Endothelial cell of umbilical vein (primary cell): Measurements from ENCODE around the gene NTRK1. TPM values are rescaled to one million over a fixed set of nuclear protein-coding genes. Genes with fewer than 3 reads are reported as not detected.

Experiments
- BruUV-seq: library from RNA; stranded (reverse); fragments of 400-500 nt; replicated peaks from 2 replicates; lab custom pipeline; 2021; lab: Mats Ljungman, UMichigan
- CTCF ChIA-PET: fragments of 300-600, 350-600 bp; sonication (Branson Sonifier 250); formaldehyde crosslinking; loops from one replicate; lab custom pipeline; 2021; ENCODE audit warnings: antibody characterized with exemption, inconsistent platforms; lab: Charles Lee
- POLR2A ChIA-PET: fragments of 300-600, 350-600 bp; sonication (Branson Sonifier 250); formaldehyde crosslinking; loops from one replicate; lab custom pipeline; 2021; ENCODE audit warnings: antibody characterized with exemption, inconsistent platforms; lab: Charles Lee
- DNase-seq: peaks from one replicate; pipeline ENCODE4 v3.0.0-alpha.2; 2011; ENCODE audit warnings: low read depth, low spot score
- FAIRE-seq: peaks from 2 replicates; lab custom pipeline; 2011; peaks lifted over from hg19 to GRCh38; lab: Jason Lieb, UNC
- H2AFZ ChIP-seq: 2 replicates; pipeline ENCODE4 v1.6.0; 2012; ENCODE audit warnings: low read depth, low read length, control low read depth, inconsistent platforms
- H3K27ac ChIP-seq: 2 replicates; pipeline ENCODE4 v1.5.1; 2011; ENCODE audit warnings: low read depth, mild to moderate bottlenecking, control low read depth, low read length, moderate library complexity; ENCODE audit not compliant: insufficient read depth
- H3K27me3 ChIP-seq, 2 experiments: 2 replicates each; pipeline versions ENCODE4 v1.6.0 to v1.6.1; 2011; ENCODE audit warnings: low read length in 2 of 2, mixed read lengths in 1 of 2; ENCODE audit not compliant: control insufficient read depth in 2 of 2, insufficient read depth in 2 of 2
- H3K36me3 ChIP-seq, 2 experiments: 2 replicates in 1 of 2; 3 replicates in 1 of 2; pipeline ENCODE4 v1.5.1; 2011; ENCODE audit warnings: low read length in 2 of 2, mild to moderate bottlenecking in 1 of 2, moderate library complexity in 1 of 2; ENCODE audit not compliant: control insufficient read depth in 2 of 2, insufficient read depth in 2 of 2; ENCODE audit errors: extremely low read depth in 1 of 2
- H3K4me1 ChIP-seq: 3 replicates; pipeline ENCODE4 v1.5.1; 2011; ENCODE audit warnings: mild to moderate bottlenecking, low read length; ENCODE audit not compliant: control insufficient read depth, insufficient read depth; ENCODE audit errors: extremely low read depth
- H3K4me2 ChIP-seq: 2 replicates; pipeline ENCODE4 v1.6.1; 2011; ENCODE audit warnings: low read length, control low read depth, mixed read lengths; ENCODE audit not compliant: insufficient read depth
- H3K4me3 ChIP-seq, 3 experiments: fragments of 200-600 bp in 1 of 3; sonication (generic), shearing (Covaris generic) in 1 of 3; replicated peaks in 1 of 3; 2 replicates each; pipeline ENCODE4 v1.5.1; 2011 to 2016; ENCODE audit warnings: control low read depth in 3 of 3, low read length in 3 of 3, mild to moderate bottlenecking in 2 of 3, inconsistent platforms in 1 of 3, low read depth in 1 of 3, moderate library complexity in 1 of 3; ENCODE audit not compliant: insufficient read depth in 1 of 3
- H3K79me2 ChIP-seq: 2 replicates; pipeline ENCODE4 v1.6.0; 2012; ENCODE audit warnings: low read length, inconsistent platforms; ENCODE audit not compliant: control insufficient read depth, insufficient read depth
- H3K9ac ChIP-seq: replicated peaks from 2 replicates; pipeline ENCODE3; 2011; ENCODE audit warnings: low read length, control low read depth; ENCODE audit not compliant: insufficient read depth; ENCODE audit errors: extremely low read depth
- H3K9me1 ChIP-seq: replicated peaks from 3 replicates; pipeline ENCODE4 v1.6.0; 2011; ENCODE audit warnings: mild to moderate bottlenecking, low read length; ENCODE audit not compliant: control insufficient read depth, insufficient read depth; ENCODE audit errors: extremely low read depth
- H3K9me3 ChIP-seq: replicated peaks from 2 replicates; pipeline ENCODE4 v1.5.1; 2012; ENCODE audit warnings: low read length, inconsistent platforms; ENCODE audit not compliant: control insufficient read depth, insufficient read depth
- H4K20me1 ChIP-seq: replicated peaks from 2 replicates; pipeline ENCODE3; 2011; ENCODE audit warnings: mild to moderate bottlenecking, low read length; ENCODE audit not compliant: control insufficient read depth, insufficient read depth; ENCODE audit errors: extremely low read depth
- CTCF ChIP-seq, 2 donors: IDR thresholded peaks; 1 replicate in 1 of 2; 2 replicates in 1 of 2; pipeline ENCODE4 v1.5.1; 2011; ENCODE audit warnings: low read length in 2 of 2, mild to moderate bottlenecking in 2 of 2, moderate library complexity in 2 of 2, control low read depth in 1 of 2, inconsistent platforms in 1 of 2, low read depth in 1 of 2; ENCODE audit not compliant: insufficient read depth in 1 of 2; ENCODE audit errors: extremely low read depth in 1 of 2
- EZH2 ChIP-seq: IDR thresholded peaks from 2 replicates; pipeline ENCODE4 v1.6.1; 2012; ENCODE audit warnings: borderline replicate concordance, low read depth, mild to moderate bottlenecking, moderate library complexity, low read length, inconsistent platforms; ENCODE audit not compliant: severe bottlenecking
- FOS ChIP-seq: IDR thresholded peaks from 2 replicates; pipeline ENCODE4 v1.6.1; 2011; ENCODE audit warnings: mild to moderate bottlenecking, low read length, moderate library complexity, borderline replicate concordance; ENCODE audit not compliant: insufficient read depth
- GATA2 ChIP-seq: IDR thresholded peaks from 2 replicates; pipeline ENCODE4 v1.7.0; 2011; ENCODE audit warnings: low read depth, mild to moderate bottlenecking, moderate library complexity, mixed read lengths, low read length; ENCODE audit not compliant: insufficient read length, insufficient read depth
- JUN ChIP-seq: IDR thresholded peaks from 2 replicates; pipeline ENCODE4 v1.6.1; 2011; ENCODE audit warnings: borderline replicate concordance, low read depth; ENCODE audit not compliant: insufficient read length, insufficient read depth
- MAX ChIP-seq: IDR thresholded peaks from 2 replicates; pipeline ENCODE4 v1.6.1; 2011; ENCODE audit not compliant: insufficient read depth, insufficient read length
- MYC ChIP-seq: IDR thresholded peaks from one replicate; pipeline ENCODE4 v1.6.1; 2011; ENCODE audit warnings: mild to moderate bottlenecking, low read depth, low read length
- POLR2A ChIP-seq: IDR thresholded peaks from 2 replicates; pipeline ENCODE4 v1.6.1; 2012; ENCODE audit warnings: low read depth, mild to moderate bottlenecking, control low read depth, low read length
- POLR2AphosphoS5 ChIP-seq: IDR thresholded peaks from 2 replicates; pipeline ENCODE4 v1.6.1; 2012; ENCODE audit warnings: low read depth, mild to moderate bottlenecking, control low read depth, low read length, moderate library complexity; ENCODE audit not compliant: insufficient read depth
- dilution Hi-C: fragments of 300-500 bp; cut with MboI; formaldehyde crosslinking; loops from one replicate; pipeline ENCODE4 v1.15.0; 2019; ENCODE audit warnings: low sequenced_read_pairs; ENCODE audit not compliant: extremely low pct_ligation_motif_present
- intact Hi-C: fragments of 100-400 bp; cut with micrococcal nuclease; formaldehyde crosslinking; loops from one replicate; pipeline ENCODE4 v1.10.0; 2022
- polyA plus RNA-seq, 4 experiments: library from polyadenylated mRNA; depleted of rRNA in 3 of 4; stranded (reverse) in 3 of 4; unstranded in 1 of 4; fragments of >200 nt; gene quantifications; 2 replicates each; pipeline versions ENCODE4 v1.2.1 to v1.2.3, GENCODE V29; 2011 to 2012; ENCODE audit warnings: missing spikeins in 1 of 4
- total RNA-seq: library from RNA; stranded (reverse); gene quantifications from 2 replicates; pipeline ENCODE4 v1.2.3, GENCODE V29; 2021

NTRK1 gene
- total and polyA plus RNA-seq, 2 donors (not counting 3 experiments of a cell fraction or from before 2014, with no cell fraction given), result 0.07 TPM; not detected in 1

GRCh38 chr1:156815961-156816422, 44.7 kb upstream of the NTRK1 start:
- FAIRE-seq (no peak), DNase-seq (no peak)
- Histone ChIP-seq H3K27ac (no peak overlapping the region), H3K9me3 (no peaks in the 10 kb centered on the region), H3K4me1 (peaks cover 33% of the 10 kb centered on the region), H3K9me1 (no peaks in the 10 kb centered on the region), H3K9ac (no peak overlapping the region), H2AFZ (no peak overlapping the region), H3K4me3 (no peak overlapping the region), H4K20me1 (no peaks in the 10 kb centered on the region), H3K4me2 (no peak overlapping the region), H3K79me2 (no peaks in the 10 kb centered on the region), H3K27me3 (no peaks in the 10 kb centered on the region), H3K36me3 (no peaks in the 10 kb centered on the region)
- dilution Hi-C loops (no loop called here), intact Hi-C loops (loop anchor here (1.0 kb wide), 1 partner anchor 44 kb away; the partner anchor contains the start of gene NTRK1)
- TF ChIP-seq MAX (no peak), POLR2A (no peak), MYC (no peak), FOS (no peak), JUN (no peak), GATA2 (no peak), POLR2AphosphoS5 (no peak), EZH2 (no peak), CTCF (IDR thresholded peaks at IDR 0.05; ENCODE audit: extremely low read depth in 1 of 2, insufficient read depth in 1 of 2, low read depth in 1 of 2, low read length in 2 of 2) (no peak)
- ChIA-PET CTCF (interaction anchor here (0.7 to 5.0 kb wide), 8 partner anchors 10 to 126 kb away, joined by 3 to 67 read pairs (median 4); partner anchors contain the start of genes INSRR and NTRK1), POLR2A (no interaction called here)
- no TSS peak for BruUV-seq
